ENCODE data around the gene HSPB6.

Gene HSPB6

GRCh38 chr19:35713506-35713850 is 43.4 kb downstream of the HSPB6 start:
- no peak for TF ChIP-seq CTCF (IDR thresholded peaks at IDR 0.05; ENCODE audit: low read depth, low read length)
- DNase-seq (ENCODE audit: extremely low read depth, low read depth): no peak

- TF ChIP-seq CTCF (IDR thresholded peaks at IDR 0.05; ENCODE audit: low read depth, low read length): no peak
- no peak for DNase-seq (ENCODE audit: extremely low read depth, low read depth)
Observed at GRCh38 chr19:35712567-35713505, 44.0 kb downstream of the HSPB6 start.

GRCh38 chr19:35710784-35711723 is 45.8 kb downstream of the HSPB6 start:
- no peak for TF ChIP-seq CTCF (IDR thresholded peaks at IDR 0.05; ENCODE audit: low read depth, low read length)
- DNase-seq (ENCODE audit: extremely low read depth, low read depth): no peak

GRCh38 chr19:35708391-35708790 is 48.4 kb downstream of the HSPB6 start:
- no peak for DNase-seq (ENCODE audit: extremely low read depth, low read depth)
- TF ChIP-seq CTCF (IDR thresholded peaks at IDR 0.05; ENCODE audit: low read depth, low read length): no peak

All from AG09319 (cell line).